Esophagus (tissue), 2 donors: ENCODE measurements around the gene ETAA1. TPM values are rescaled to one million over a fixed set of nuclear protein-coding genes. Genes with fewer than 3 reads are reported as not detected.

Experiments used
- H3K27ac ChIP-seq, 2 donors: one replicate each; pipeline ENCODE4 v1.5.1; 2013; ENCODE audit warnings: low read depth in 2 of 2, mild to moderate bottlenecking in 2 of 2, inconsistent platforms in 1 of 2, low read length in 1 of 2, moderate library complexity in 1 of 2
- H3K27me3 ChIP-seq, 2 donors: one replicate each; pipeline ENCODE4 v1.6.1; 2013; ENCODE audit warnings: low read length in 2 of 2, control low read depth in 1 of 2, mild to moderate bottlenecking in 1 of 2; ENCODE audit not compliant: insufficient read depth in 2 of 2, control insufficient read depth in 1 of 2
- H3K36me3 ChIP-seq, 2 donors: one replicate each; pipeline ENCODE4 v1.6.1; 2013; ENCODE audit warnings: low read length in 1 of 2; ENCODE audit not compliant: control insufficient read depth in 2 of 2, insufficient read depth in 2 of 2
- H3K4me1 ChIP-seq, 2 donors: one replicate each; pipeline ENCODE4 v1.6.1; 2013; ENCODE audit warnings: low read length in 1 of 2; ENCODE audit not compliant: control insufficient read depth in 2 of 2, insufficient read depth in 2 of 2
- H3K4me3 ChIP-seq, 2 donors: one replicate each; pipeline ENCODE4 v1.5.1; 2013; ENCODE audit warnings: low read length in 2 of 2, mild to moderate bottlenecking in 2 of 2, low read depth in 1 of 2, moderate library complexity in 1 of 2
- H3K9me3 ChIP-seq, 2 donors: one replicate each; pipeline ENCODE4 v1.6.1; 2013; ENCODE audit warnings: mild to moderate bottlenecking in 2 of 2, low read depth in 1 of 2, low read length in 1 of 2, moderate library complexity in 1 of 2; ENCODE audit not compliant: control insufficient read depth in 2 of 2, insufficient read depth in 1 of 2
- WGBS, 2 donors: extraction: QIAGEN DNeasy Blood & Tissue Kit; methylation state at CpG; one replicate each; pipeline ENCODE4 v1.1.7; 2013; 5-methylcytosine and 5-hydroxymethylcytosine counted together
- polyA plus RNA-seq, 2 donors: library from polyadenylated mRNA; stranded (reverse); fragments of 200-250 nt; gene quantifications; one replicate each; pipeline ENCODE4 v1.2.3, GENCODE V29; 2013
- donor health status: healthy with polysubstance abuse.
- donor health status: Bipolar disorder and iron deficiency.

Gene ETAA1
- polyA plus RNA-seq, 2 donors: 4.9 to 6.2 TPM

GRCh38 chr2:67389788-67390187, 7.3 kb upstream of the ETAA1 start:
- Histone ChIP-seq H3K36me3 (no peaks in the 10 kb centered on the region), H3K4me3 (no peak overlapping the region), H3K27me3 (no peaks in the 10 kb centered on the region), H3K9me3 (no peaks in the 10 kb centered on the region), H3K4me1 (no peaks in the 10 kb centered on the region), H3K27ac (no peak overlapping the region)

DNA sequence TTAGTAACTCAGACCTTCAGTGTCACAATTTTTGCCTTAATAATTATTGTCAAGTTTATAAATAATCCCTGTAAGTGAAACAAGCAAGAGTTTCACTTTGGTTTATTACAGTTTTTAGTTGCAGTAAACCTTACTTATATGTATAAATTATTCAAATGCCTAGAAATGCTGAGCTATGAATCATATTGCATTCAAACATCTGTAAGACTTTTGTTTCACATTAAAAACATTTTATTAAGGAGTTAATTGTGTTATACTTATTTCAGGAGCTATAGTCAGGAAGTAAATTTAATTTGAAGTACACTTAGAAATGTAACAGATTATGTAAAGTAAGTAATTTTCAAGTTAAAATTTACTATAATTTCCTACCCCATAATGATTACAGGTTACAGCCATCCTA, 3.9 kb upstream of the ETAA1 start:
- Histone ChIP-seq H3K4me1 (no peaks in the 10 kb centered on the region), H3K27me3 (no peaks in the 10 kb centered on the region), H3K9me3 (peaks cover 0 to 3% of the 10 kb centered on the region in 2 donors), H3K4me3 (no peak overlapping the region), H3K36me3 (no peaks in the 10 kb centered on the region), H3K27ac (no peak overlapping the region)

GRCh38 chr2:67394734-67395133, 2.4 kb upstream of the ETAA1 start:
- Histone ChIP-seq H3K27ac (no peak overlapping the region), H3K27me3 (no peaks in the 10 kb centered on the region), H3K9me3 (peaks cover 0 to 3% of the 10 kb centered on the region in 2 donors), H3K36me3 (no peaks in the 10 kb centered on the region), H3K4me1 (no peaks in the 10 kb centered on the region), H3K4me3 (no peak overlapping the region)
- WGBS, 2 donors: 94 to 95% methylated on average over 3 of the region's 3 CpGs

- Histone ChIP-seq H3K4me1 (no peaks in the 10 kb centered on the region), H3K4me3 (no peak overlapping the region), H3K36me3 (no peaks in the 10 kb centered on the region), H3K9me3 (peaks cover 0 to 3% of the 10 kb centered on the region in 2 donors), H3K27ac (no peak overlapping the region), H3K27me3 (no peaks in the 10 kb centered on the region)
- WGBS, 2 donors: 67 to 90% methylated on average over 2 of the region's 2 CpGs
These were observed 2.0 kb downstream of the ETAA1 start for GRCh38 chr2:67399144-67399543.

DNA sequence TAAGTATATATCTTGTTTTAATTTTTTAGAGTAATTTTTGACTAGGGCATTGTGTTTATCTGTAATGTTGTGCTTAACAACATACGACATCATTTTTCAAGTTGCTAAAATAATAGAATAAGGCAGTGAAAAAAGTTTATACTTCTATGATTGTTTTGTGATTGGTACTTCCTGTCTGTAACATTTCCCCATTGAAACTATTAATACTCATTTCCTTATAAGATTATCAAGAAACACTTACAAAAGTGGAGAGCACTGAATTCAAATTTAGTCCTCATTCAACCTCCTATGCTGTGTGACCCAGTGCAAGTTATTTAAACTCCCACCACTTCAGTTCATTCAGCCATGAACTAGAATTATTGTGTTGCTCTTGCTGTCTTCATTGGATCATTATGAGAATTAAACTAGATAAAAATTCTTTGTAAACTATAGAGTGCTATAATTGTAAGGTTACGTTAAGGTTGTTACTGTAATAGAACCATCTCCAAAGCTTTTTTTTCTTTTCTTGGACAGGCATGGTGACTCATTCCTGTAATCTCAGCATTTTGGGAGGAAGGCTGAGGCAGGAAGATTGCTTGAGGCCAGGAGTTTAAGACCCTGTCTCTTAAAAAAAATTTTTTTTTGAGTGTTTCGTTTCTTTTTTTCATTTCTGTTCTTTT, 2.8 kb downstream of the ETAA1 start:
- no peaks in the 10 kb centered on the region for H3K4me1 ChIP-seq
- H3K27me3 ChIP-seq: no peaks in the 10 kb centered on the region
- no peak overlapping the region for H3K4me3 ChIP-seq
- WGBS, 2 donors: 52 to 59% methylated on average over 3 of the region's 3 CpGs
- H3K36me3 ChIP-seq: no peaks in the 10 kb centered on the region
- H3K9me3 ChIP-seq: peaks cover 0 to 3% of the 10 kb centered on the region in 2 donors
- H3K27ac ChIP-seq: no peak overlapping the region

DNA sequence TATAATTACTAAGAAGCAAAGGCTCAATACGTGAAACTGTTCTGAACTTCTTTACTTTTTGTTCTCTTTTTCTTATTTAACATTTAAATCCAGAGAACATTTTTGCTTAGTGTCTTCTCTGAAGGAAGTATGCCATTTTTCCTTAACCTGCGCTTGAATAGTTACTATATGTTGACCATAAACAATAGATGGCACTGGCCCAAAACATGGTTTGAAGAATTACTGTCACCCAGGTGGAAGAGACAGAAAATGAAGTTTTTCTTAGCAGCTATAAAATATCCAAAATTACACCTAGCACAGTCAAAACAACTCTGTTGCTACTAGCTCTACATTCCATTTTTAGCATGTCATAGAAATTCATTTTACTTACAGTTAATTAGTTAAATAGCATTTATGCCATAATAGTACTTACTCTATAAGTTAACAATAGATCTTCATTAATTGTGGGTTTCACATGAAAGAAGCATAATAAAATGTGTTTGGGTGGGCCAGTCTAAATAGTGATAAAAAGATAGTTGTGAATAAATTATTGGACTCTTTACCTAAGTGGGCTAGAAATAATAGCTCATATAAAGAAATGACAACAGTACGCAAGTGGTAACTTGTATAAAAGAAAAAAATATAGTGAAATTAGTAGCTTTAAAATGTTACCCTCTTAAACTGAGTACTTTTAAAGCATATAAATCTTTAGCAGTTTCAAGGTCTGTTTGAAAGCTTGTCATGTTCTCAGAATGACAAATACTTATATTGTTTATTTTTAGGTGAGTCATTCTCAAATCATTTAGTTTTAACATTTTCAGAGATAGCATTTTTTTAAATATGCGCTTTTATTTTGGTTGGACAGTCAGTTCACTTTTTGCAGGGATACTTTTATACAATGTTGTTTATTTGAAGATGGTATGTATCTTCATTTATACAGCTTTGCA, 3.7 kb downstream of the ETAA1 start:
- Histone ChIP-seq H3K27me3 (no peaks in the 10 kb centered on the region), H3K27ac (no peak overlapping the region), H3K4me1 (no peaks in the 10 kb centered on the region), H3K36me3 (no peaks in the 10 kb centered on the region), H3K9me3 (peaks cover 0 to 3% of the 10 kb centered on the region in 2 donors), H3K4me3 (no peak overlapping the region)
- WGBS, 2 donors: 79% methylated on average over 4 of the region's 4 CpGs

- Histone ChIP-seq H3K27ac (no peak overlapping the region), H3K4me3 (no peak overlapping the region), H3K27me3 (no peaks in the 10 kb centered on the region), H3K4me1 (no peaks in the 10 kb centered on the region), H3K36me3 (no peaks in the 10 kb centered on the region), H3K9me3 (no peaks in the 10 kb centered on the region)
These were observed 11.2 kb downstream of the ETAA1 start for GRCh38 chr2:67408346-67408745.

DNA sequence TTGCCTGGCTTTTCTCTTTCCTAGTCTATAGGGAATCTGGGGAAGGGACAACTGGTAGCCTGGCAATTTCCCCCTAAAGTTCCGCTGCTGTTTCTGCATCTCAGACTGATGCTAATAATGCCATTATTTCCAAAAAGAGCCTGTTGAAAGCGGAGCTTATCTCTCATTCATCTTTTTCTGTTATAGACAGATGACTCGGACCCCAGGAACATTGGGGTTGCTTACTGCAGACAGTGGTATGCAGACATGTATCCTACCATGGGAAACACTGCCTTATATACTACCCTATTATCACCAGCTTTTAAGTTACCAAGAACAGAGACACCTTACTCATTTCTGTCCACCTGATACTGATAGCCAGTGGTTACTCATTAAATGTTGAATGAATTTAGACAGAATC, 15.3 kb downstream of the ETAA1 start:
- no peak overlapping the region for H3K4me3 ChIP-seq
- 96 to 98% methylated on average over 3 of the region's 3 CpGs for WGBS, 2 donors
- no peak overlapping the region for H3K27ac ChIP-seq
- H3K36me3 ChIP-seq: no peaks in the 10 kb centered on the region
- no peaks in the 10 kb centered on the region for H3K27me3 ChIP-seq
- no peaks in the 10 kb centered on the region for H3K4me1 ChIP-seq
- H3K9me3 ChIP-seq: no peaks in the 10 kb centered on the region

DNA sequence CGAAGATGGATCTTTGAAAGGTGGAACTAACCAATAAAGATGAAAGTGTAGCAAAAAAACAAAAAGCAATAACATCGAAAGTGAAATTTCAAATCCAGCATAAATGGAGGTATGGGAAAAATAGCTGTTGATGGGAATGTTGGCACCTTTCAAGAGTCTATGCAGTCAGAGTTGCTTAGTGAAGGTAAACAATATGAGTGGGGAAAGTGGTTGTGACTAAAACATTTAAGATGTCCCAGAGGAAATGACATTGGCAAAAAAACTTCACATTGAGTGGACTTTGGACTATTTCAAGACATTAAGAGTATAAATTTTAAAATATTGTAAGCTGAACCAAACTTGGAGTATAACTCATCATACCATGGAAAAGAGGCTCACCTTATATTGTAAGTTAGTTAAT, 17.7 kb downstream of the ETAA1 start:
- no peaks in the 10 kb centered on the region for H3K9me3 ChIP-seq
- 87 to 97% methylated on average over 2 of the region's 2 CpGs for WGBS, 2 donors
- no peaks in the 10 kb centered on the region for H3K27me3 ChIP-seq
- H3K27ac ChIP-seq: no peak overlapping the region
- no peak overlapping the region for H3K4me3 ChIP-seq
- no peaks in the 10 kb centered on the region for H3K4me1 ChIP-seq
- H3K36me3 ChIP-seq: no peaks in the 10 kb centered on the region

- H3K27ac ChIP-seq: no peak overlapping the region
- no peaks in the 10 kb centered on the region for H3K27me3 ChIP-seq
- 99 to 100% methylated on average over 1 of the region's 1 CpG for WGBS, 2 donors
- no peaks in the 10 kb centered on the region for H3K9me3 ChIP-seq
- no peaks in the 10 kb centered on the region for H3K4me1 ChIP-seq
- no peak overlapping the region for H3K4me3 ChIP-seq
- H3K36me3 ChIP-seq: no peaks in the 10 kb centered on the region
These were observed 19.0 kb downstream of the ETAA1 start for GRCh38 chr2:67416136-67416535.
